ENCODE results near the gene MAPKBP1. TPM values are rescaled to one million over a fixed set of nuclear protein-coding genes. Genes with fewer than 3 reads are reported as not detected.

Gene MAPKBP1
- total RNA-seq, 1 donor from 2014 or later: 42.3 TPM

DNA sequence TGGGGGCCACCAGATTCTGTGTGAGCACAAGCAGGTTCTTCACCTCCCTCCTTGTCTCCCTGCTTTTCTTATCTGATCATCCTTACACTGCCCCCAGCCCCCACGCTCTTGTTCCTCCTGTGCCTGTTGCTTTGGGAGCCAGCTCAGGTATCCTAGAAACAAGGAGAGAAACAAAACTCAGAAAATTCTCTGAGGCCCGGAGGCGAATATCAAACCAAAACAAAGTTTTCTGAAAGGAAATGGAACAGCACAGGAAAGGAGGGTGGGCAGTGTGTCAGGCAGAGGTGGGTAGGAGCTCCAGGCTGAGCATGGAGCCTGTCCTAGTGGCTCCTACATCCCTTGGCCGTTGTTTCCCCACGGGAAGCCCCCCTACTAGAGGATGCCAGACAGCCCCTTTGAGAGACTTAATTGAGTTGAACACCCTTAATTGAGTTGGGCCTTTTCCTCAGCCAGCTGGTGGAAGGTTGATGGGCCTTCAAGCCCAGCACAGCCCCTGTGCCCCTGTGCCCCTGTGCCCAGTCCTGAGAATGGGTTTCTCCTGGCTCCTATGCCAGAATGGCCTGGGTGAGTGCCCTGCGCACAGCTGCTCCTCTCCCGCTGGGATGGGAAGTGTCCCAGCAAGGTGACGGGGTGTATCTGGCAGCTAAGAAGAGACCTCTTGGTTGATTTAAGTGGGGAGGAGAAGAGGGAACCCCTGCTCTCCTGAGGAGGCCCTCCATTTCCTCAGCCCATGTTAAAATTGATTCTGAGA lies 30.8 kb downstream of the MAPKBP1 start:
- Mint-ChIP-seq H3K9me3 (no peaks in the 10 kb centered on the region), H3K4me3 (no peak overlapping the region), H3K27me3 (no peaks in the 10 kb centered on the region), H3K36me3 (ENCODE audit: low read depth) (peaks cover 25% of the 10 kb centered on the region), H3K4me1 (peaks cover 5% of the 10 kb centered on the region), H3K27ac (no peak overlapping the region)
- ChIA-PET CTCF (interaction anchor here (1.2 kb wide), 1 partner anchor 31 kb away, joined by 6 read pairs; the partner anchor contains the start of gene MAPKBP1), POLR2A (no interaction called here)
- TF ChIP-seq, protein P1, sequence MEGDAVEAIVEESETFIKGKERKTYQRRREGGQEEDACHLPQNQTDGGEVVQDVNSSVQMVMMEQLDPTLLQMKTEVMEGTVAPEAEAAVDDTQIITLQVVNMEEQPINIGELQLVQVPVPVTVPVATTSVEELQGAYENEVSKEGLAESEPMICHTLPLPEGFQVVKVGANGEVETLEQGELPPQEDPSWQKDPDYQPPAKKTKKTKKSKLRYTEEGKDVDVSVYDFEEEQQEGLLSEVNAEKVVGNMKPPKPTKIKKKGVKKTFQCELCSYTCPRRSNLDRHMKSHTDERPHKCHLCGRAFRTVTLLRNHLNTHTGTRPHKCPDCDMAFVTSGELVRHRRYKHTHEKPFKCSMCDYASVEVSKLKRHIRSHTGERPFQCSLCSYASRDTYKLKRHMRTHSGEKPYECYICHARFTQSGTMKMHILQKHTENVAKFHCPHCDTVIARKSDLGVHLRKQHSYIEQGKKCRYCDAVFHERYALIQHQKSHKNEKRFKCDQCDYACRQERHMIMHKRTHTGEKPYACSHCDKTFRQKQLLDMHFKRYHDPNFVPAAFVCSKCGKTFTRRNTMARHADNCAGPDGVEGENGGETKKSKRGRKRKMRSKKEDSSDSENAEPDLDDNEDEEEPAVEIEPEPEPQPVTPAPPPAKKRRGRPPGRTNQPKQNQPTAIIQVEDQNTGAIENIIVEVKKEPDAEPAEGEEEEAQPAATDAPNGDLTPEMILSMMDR (IDR thresholded peaks at IDR 0.05): no peak
- no peak for DNase-seq
- no peak for ATAC-seq (ENCODE audit: low read depth)
- intact Hi-C loops (cut with micrococcal nuclease): no loop called here

GRCh38 chr15:41805711-41806110 lies 31.4 kb downstream of the MAPKBP1 start:
- no peak for DNase-seq
- ChIA-PET POLR2A (no interaction called here), CTCF (interaction anchor here (1.2 to 2.5 kb wide), 2 partner anchors 32 to 33 kb away, joined by 6 to 17 read pairs; partner anchors contain the start of gene MAPKBP1)
- H3K27ac Mint-ChIP-seq: no peak overlapping the region
- intact Hi-C loops (cut with micrococcal nuclease): no loop called here
- H3K4me3 Mint-ChIP-seq: no peak overlapping the region
- H3K4me1 Mint-ChIP-seq: peaks cover 6% of the 10 kb centered on the region
- H3K36me3 Mint-ChIP-seq (ENCODE audit: low read depth): peaks cover 20% of the 10 kb centered on the region
- H3K27me3 Mint-ChIP-seq: no peaks in the 10 kb centered on the region
- TF ChIP-seq, protein P1 (IDR thresholded peaks at IDR 0.05): no peak
- no peaks in the 10 kb centered on the region for H3K9me3 Mint-ChIP-seq
- ATAC-seq (ENCODE audit: low read depth): no peak

GRCh38 chr15:41806291-41807181 lies 32.3 kb downstream of the MAPKBP1 start:
- POLR2A ChIA-PET: no interaction called here
- intact Hi-C loops (cut with micrococcal nuclease): no loop called here
- no peak overlapping the region for H3K4me3 Mint-ChIP-seq

GRCh38 chr15:41809121-41809520 lies 34.8 kb downstream of the MAPKBP1 start:
- ATAC-seq (ENCODE audit: low read depth) (no peak), DNase-seq (no peak)
- POLR2A ChIA-PET: interaction anchor here (0.9 to 4.3 kb wide), 2 partner anchors 26 to 35 kb away, joined by 3 to 49 read pairs; partner anchors contain the start of gene MAPKBP1
- peaks cover 17% of the 10 kb centered on the region for H3K36me3 Mint-ChIP-seq (ENCODE audit: low read depth)
- H3K27ac Mint-ChIP-seq: no peak overlapping the region
- H3K4me1 Mint-ChIP-seq: peaks cover 11% of the 10 kb centered on the region
- TF ChIP-seq, protein P1 (IDR thresholded peaks at IDR 0.05): no peak
- CTCF ChIA-PET: interaction anchor here (3.3 to 6.4 kb wide), 4 partner anchors 34 to 205 kb away, joined by 30 to 309 read pairs (median 39); partner anchors contain the start of gene MAPKBP1
- intact Hi-C loops (cut with micrococcal nuclease): no loop called here
- H3K9me3 Mint-ChIP-seq: no peaks in the 10 kb centered on the region
- H3K4me3 Mint-ChIP-seq: no peak overlapping the region
- no peaks in the 10 kb centered on the region for H3K27me3 Mint-ChIP-seq

More at GRCh38 chr15:41806291-41807181, 32.3 kb downstream of the MAPKBP1 start:
- Mint-ChIP-seq H3K9me3 (no peaks in the 10 kb centered on the region), H3K4me1 (peaks cover 10% of the 10 kb centered on the region), H3K36me3 (ENCODE audit: low read depth) (peaks cover 13% of the 10 kb centered on the region), H3K27me3 (no peaks in the 10 kb centered on the region), H3K27ac (no peak overlapping the region)
- DNase-seq (no peak), ATAC-seq (ENCODE audit: low read depth) (no peak)
- TF ChIP-seq, protein P1 (IDR thresholded peaks at IDR 0.05): no peak
- CTCF ChIA-PET: interaction anchor here (2.5 kb wide), 1 partner anchor 34 kb away, joined by 17 read pairs; the partner anchor contains the start of gene MAPKBP1

Data from activated B cell treated with CpG ODN at 0.5 μM for 24 hours (primary cell).